Fibroblast of the aortic adventitia (primary cell): ENCODE data around the gene HSPBP1. TPM values are rescaled to one million over a fixed set of nuclear protein-coding genes. Genes with fewer than 3 reads are reported as not detected.

ENCODE experiments used
- DNase-seq: peaks from one replicate; pipeline ENCODE4 v3.0.0-alpha.2; 2010; ENCODE audit warnings: low read depth
- H3K4me3 ChIP-seq: 2 replicates; pipeline ENCODE4 v1.5.1; 2011; ENCODE audit warnings: low read depth, mild to moderate bottlenecking, control low read depth, low read length, moderate library complexity
- total RNA-seq: library from RNA; depleted of rRNA; stranded (reverse); fragments of >200 nt; gene quantifications from 2 replicates; pipeline ENCODE4 v1.2.3, GENCODE V29; 2012; ENCODE audit warnings: low replicate concordance
- TF ChIP-seq, protein P1 (sequence below): IDR thresholded peaks from 2 replicates; pipeline ENCODE4 v1.5.1; 2011; ENCODE audit warnings: mild to moderate bottlenecking, low read length, control low read depth, inconsistent platforms; ENCODE audit not compliant: insufficient read depth

Gene HSPBP1
- total RNA-seq, 1 donor, result 29.1 TPM

DNA sequence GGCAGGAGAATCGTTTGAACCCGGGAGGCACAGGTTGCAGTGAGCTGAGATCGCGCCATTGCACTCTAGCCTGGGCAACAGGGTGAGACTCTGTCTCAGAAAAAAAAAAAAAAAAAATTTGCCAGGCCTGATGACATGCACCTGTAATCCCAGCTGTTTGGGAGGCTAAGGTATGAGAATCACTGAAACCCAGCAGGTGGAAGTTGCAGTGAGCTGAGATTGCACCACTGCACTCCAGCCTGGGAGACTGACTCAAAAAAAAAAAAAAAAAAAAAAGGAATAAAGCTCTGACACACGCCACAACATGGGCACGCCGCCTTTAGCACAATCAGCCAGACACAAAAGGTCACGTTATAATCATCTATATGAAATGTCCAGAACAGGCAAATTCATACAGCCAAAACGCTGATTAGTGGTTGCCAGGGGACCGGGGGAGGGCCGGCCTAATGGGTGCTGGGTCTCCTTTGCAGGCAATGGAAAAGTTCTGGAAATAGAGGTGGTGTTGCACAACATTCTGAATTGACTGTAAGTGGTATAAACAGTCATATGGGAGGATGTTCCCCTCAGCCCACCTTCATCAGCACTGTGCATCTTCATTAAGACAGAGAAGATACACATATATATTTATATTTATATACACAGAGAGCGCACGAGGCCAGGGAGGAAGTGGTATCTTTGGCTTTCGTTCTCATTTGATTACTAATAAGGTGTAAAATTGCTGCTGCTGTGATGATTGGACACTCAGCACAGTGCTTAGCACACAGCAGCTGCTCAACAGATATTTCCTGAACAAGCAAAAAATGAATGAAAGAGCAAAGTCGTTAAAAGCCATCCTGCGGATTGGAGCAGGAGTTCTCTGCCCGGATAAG, 3.8 kb downstream of the HSPBP1 start:
- H3K4me3 ChIP-seq, result no peak overlapping the region
- no peak for DNase-seq
- TF ChIP-seq, protein P1, sequence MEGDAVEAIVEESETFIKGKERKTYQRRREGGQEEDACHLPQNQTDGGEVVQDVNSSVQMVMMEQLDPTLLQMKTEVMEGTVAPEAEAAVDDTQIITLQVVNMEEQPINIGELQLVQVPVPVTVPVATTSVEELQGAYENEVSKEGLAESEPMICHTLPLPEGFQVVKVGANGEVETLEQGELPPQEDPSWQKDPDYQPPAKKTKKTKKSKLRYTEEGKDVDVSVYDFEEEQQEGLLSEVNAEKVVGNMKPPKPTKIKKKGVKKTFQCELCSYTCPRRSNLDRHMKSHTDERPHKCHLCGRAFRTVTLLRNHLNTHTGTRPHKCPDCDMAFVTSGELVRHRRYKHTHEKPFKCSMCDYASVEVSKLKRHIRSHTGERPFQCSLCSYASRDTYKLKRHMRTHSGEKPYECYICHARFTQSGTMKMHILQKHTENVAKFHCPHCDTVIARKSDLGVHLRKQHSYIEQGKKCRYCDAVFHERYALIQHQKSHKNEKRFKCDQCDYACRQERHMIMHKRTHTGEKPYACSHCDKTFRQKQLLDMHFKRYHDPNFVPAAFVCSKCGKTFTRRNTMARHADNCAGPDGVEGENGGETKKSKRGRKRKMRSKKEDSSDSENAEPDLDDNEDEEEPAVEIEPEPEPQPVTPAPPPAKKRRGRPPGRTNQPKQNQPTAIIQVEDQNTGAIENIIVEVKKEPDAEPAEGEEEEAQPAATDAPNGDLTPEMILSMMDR, result no peak

DNA sequence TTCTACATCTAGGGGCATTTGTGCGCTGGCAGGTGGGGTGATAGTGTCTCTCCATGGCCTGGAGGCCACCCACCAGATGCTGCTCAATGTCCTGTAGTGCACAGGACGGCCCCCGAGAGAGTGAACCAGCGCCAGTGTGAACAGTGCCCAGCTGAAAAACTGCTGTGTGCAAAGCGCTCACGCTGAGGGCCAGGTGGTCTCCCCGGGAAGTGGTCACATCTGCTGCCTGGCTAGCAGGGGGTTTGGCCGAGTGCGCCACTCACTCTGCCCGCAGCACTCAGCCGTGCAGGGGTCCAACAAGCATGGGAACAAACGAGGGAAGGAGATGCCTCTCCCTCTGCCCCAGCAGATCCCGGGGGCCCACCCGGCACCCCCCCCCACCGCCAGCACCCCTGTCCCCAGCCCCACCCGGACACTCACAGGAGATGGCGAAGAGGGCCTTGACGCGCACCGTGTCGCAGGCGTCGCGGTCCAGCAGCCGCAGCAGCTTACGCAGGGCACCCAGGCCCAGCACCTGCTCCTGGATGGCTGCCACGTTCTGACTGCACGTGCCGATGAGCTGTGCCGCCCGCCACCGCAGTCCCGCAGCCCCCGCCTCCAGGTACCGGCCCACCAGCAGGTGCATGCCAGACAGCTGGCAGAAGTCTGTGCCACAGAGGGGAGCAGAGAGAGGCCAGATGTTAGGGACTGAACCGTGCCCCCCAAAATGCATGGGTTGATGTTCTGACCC, 5.8 kb downstream of the HSPBP1 start:
- no peak for DNase-seq
- TF ChIP-seq, protein P1, result no peak
- no peak overlapping the region for H3K4me3 ChIP-seq

DNA sequence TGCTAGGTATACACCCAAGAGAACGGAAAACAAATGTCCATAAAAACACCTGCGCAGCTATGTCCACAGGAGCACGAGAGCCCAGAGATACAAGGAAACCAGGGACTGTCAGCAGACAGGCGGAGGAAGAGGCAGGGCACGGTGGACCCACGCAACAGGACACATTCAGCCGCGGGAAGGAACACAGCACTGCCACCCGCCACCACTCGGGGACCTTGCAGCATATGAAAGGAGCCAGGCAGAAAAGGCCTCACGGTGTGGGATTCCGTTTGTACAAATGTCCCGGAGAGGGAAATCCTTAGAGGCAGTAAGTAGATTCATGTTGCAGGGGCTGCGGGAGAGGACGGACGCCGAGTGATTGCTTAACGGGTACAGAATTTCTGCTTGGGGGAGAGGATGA, 7.8 kb downstream of the HSPBP1 start:
- no peak for DNase-seq
- no peak overlapping the region for H3K4me3 ChIP-seq
- TF ChIP-seq, protein P1, result no peak

DNA sequence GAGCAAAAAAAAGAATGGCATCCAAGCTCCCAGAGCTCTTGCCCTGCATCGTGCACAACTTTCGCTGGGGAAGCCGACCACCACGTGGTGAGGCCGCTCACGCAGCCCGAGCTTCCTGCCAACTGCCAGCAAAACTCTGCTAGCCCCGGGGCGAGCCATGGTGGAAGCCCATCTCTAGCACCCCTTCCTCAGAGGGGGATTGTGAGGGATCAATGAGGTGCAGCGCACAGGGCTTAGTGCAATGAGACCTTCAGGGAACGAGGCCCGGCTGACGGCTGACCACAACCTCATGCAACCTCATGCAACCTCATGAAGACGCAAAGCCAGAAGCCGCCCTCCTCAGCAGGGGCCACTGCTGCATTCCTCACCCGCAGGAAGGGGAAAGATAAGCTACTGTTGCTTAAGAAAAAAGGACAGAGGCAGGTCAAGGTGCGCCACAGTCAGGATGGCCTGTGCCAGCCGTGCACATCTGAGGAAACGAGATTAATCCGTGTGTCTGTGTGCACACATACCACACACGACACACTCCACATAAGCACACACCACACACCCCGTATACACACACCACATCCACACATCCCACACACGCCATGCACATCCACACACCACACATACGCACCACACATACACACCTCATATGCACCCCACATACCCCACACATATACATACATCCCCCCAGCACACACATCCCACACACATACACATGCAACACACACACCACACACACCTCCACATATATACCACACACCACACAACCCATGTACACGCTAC, 9.6 kb downstream of the HSPBP1 start:
- TF ChIP-seq, protein P1, result no peak
- DNase-seq, result no peak

DNA sequence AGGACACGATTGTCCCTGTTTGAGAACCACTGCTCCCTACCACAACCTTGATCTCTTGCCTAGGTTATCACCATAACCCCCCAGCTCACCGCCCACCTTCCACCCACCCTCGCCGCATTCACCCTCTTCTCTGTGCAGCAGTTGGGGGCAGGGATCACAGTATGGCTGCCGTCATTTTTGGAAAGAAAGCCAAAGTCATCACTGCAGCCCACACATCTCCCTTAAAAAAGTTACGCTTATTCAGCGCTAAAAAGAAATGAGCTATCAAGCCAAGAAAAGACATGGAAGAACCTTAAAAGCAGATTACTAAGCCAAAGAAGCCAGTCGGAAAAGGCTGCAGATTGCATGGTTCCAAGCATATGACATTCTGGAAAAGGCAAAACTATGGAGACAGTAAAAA, 10.6 kb downstream of the HSPBP1 start:
- TF ChIP-seq, protein P1, result no peak
- H3K4me3 ChIP-seq, result no peak overlapping the region
- DNase-seq, result no peak

More for the DNA sequence above, 9.6 kb downstream of the HSPBP1 start:
- no peak overlapping the region for H3K4me3 ChIP-seq

DNA sequence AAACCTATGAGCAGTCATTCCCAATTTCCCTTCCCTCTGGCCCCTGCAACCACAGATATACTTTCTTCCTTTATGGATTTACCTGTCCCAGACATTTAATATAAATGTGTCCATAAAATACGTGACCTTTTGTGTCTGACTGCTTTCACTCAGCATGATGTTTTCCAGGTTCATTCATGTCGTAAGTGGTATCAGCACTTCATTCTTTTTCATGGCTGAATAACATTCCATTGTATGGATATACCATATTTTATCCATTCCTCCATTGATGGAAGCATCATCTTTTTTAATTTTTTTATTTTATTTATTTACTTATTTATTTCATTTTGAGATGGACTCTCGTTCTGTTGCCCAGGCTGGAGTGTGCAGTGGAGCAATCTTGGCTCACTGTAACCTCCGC, 13.1 kb downstream of the HSPBP1 start:
- no peak overlapping the region for H3K4me3 ChIP-seq
- no peak for DNase-seq
- TF ChIP-seq, protein P1, result no peak
